Measurements from ENCODE around the gene CATSPERB. TPM values are rescaled to one million over a fixed set of nuclear protein-coding genes. Genes with fewer than 3 reads are reported as not detected.

Gene CATSPERB
- total and polyA plus RNA-seq, 9 of the 15 experiments (the other 6 are each of a cell fraction or from before 2014, with no cell fraction given) = 0.05 to 1.4 (median 0.89) TPM

DNA sequence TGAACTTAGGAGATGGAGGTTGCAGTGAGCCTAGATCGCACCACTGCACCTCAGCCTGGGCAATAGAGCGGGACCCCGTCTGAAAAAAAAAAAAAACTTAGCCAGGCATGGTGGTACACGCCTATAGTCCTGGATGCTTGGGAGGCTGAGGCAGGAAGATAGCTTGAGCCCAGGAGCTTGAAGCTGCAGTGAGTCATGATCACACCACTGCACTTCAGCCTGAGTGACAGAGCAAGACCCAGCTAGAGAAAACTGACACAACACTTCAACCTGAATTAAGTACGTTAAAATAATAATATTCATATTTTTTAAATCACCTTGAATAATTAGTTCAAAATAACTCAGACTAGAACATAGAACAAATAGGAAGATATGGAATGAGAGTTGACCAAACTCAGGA lies 5.7 kb upstream of the CATSPERB start:
- Histone ChIP-seq H3K79me2 (ENCODE audit: control insufficient read depth, insufficient read depth, low read length) (no peaks in the 10 kb centered on the region), H2AFZ (ENCODE audit: low read depth, low read length) (no peak overlapping the region), H4K20me1 (replicated peaks; ENCODE audit: control insufficient read depth, insufficient read depth, low read length) (no peaks in the 10 kb centered on the region), H3K4me2 (ENCODE audit: insufficient read depth, low read length) (no peak overlapping the region), H3K9me3 (replicated peaks; ENCODE audit: control insufficient read depth, insufficient read depth, low read depth, low read length) (no peaks in the 10 kb centered on the region), H3K9me1 (ENCODE audit: control insufficient read depth, insufficient read depth, low read length) (no peaks in the 10 kb centered on the region), H3K4me3 (no peak overlapping the region), H3K27ac (ENCODE audit: extremely low read depth, low read depth, low read length) (no peak overlapping the region), H3K36me3 (ENCODE audit: control insufficient read depth, insufficient read depth, low read length) (no peaks in the 10 kb centered on the region), H3K9ac (ENCODE audit: insufficient read depth in 1 of 2, low read depth in 2 of 2, low read length in 2 of 2) (no peak overlapping the region), H3K4me1 (replicated peaks in 1 of 2; ENCODE audit: control insufficient read depth in 2 of 2, insufficient read depth in 2 of 2, low read length in 2 of 2) (no peaks in the 10 kb centered on the region; a peak in 1 of 5 replicates), H3K27me3 (ENCODE audit: control insufficient read depth in 2 of 2, insufficient read depth in 2 of 2, low read length in 2 of 2) (no peaks in the 10 kb centered on the region)
- TF ChIP-seq DMBX1 (CRISPR knock-in tag; IDR thresholded peaks at IDR 0.05; ENCODE audit: borderline replicate concordance) (peak; percentile 43; the same call in 1 of the 2 replicates), ATF3 (IDR thresholded peaks at IDR 0.05) (peak; percentile 27; the same call in 1 of the 2 replicates), ATF3 (CRISPR knock-in tag; conservative IDR thresholded peaks at IDR 0.05) (no peak), JUND (IDR thresholded peaks at IDR 0.05; ENCODE audit: borderline replicate concordance, low read depth, low read length) (peak; percentile 49; the same call in 1 of the 2 replicates), JUND (tag; IDR thresholded peaks at IDR 0.05; ENCODE audit: borderline replicate concordance, low read depth, low read length) (0 out of 3 replicates have a peak, but pooled peaks have one; percentile 15), ZNF384 (IDR thresholded peaks at IDR 0.05; ENCODE audit: low read depth, low read length) (peak; percentile 33; the same call in 1 of the 2 replicates), PKNOX1 (IDR thresholded peaks at IDR 0.05) (peak; percentile 52; the same call in 1 of the 2 replicates), FOSL1 (tag; conservative IDR thresholded peaks at IDR 0.05) (peak; percentile 30; the same call in 1 of the 2 replicates), PBX2 (CRISPR knock-in tag; IDR thresholded peaks at IDR 0.05; ENCODE audit: low read depth) (0 out of 2 replicates have a peak, but pooled peaks have one; percentile 35), PBX2 (tag; conservative IDR thresholded peaks at IDR 0.05; ENCODE audit: low read depth) (no peak), DDX20 (tag; IDR thresholded peaks at IDR 0.05; ENCODE audit: low read depth) (no peak)
- TF ChIP-seq, protein P1, sequence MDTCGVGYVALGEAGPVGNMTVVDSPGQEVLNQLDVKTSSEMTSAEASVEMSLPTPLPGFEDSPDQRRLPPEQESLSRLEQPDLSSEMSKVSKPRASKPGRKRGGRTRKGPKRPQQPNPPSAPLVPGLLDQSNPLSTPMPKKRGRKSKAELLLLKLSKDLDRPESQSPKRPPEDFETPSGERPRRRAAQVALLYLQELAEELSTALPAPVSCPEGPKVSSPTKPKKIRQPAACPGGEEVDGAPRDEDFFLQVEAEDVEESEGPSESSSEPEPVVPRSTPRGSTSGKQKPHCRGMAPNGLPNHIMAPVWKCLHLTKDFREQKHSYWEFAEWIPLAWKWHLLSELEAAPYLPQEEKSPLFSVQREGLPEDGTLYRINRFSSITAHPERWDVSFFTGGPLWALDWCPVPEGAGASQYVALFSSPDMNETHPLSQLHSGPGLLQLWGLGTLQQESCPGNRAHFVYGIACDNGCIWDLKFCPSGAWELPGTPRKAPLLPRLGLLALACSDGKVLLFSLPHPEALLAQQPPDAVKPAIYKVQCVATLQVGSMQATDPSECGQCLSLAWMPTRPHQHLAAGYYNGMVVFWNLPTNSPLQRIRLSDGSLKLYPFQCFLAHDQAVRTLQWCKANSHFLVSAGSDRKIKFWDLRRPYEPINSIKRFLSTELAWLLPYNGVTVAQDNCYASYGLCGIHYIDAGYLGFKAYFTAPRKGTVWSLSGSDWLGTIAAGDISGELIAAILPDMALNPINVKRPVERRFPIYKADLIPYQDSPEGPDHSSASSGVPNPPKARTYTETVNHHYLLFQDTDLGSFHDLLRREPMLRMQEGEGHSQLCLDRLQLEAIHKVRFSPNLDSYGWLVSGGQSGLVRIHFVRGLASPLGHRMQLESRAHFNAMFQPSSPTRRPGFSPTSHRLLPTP (IDR thresholded peaks at IDR 0.05; ENCODE audit: borderline replicate concordance, extremely low read depth, insufficient read length) = no peak
- intact Hi-C loops (cut with micrococcal nuclease) (no loop called here), in situ Hi-C loops (cut with MboI) (no loop called here)
- ATAC-seq (no peak), DNase-seq (ENCODE audit: extremely low read depth in 1 of 4, low spot score in 3 of 4) (peak in 1 of 4 experiments; percentile 5), FAIRE-seq (no peak)
- BruUV-seq (replicated peaks) = no TSS peak
- 17% methylated on average over 3 of the region's 5 CpGs for WGBS (ENCODE audit: insufficient coverage, low coverage, missing lambda C conversion rate)
- ChIA-PET CTCF (ENCODE audit: low intra/inter-chr PET ratio) (no interaction called here), POLR2A (no interaction called here)
